GM13976 (cell line): ENCODE measurements around the gene TBC1D30.

Experiments
- DNase-seq: peaks from one replicate; pipeline ENCODE4 v3.0.0; 2012; ENCODE audit warnings: low spot score
- in situ Hi-C: fragments of 300-500 bp; cut with MboI; formaldehyde crosslinking; loops from one replicate; pipeline ENCODE4 v1.12.0; 2022; ENCODE audit warnings: low sequenced_read_pairs, mixed read lengths, inconsistent platforms; ENCODE audit not compliant: unreplicated experiment
- TF ChIP-seq, protein P1 (sequence below): IDR thresholded peaks from 2 replicates; pipeline ENCODE4 v1.5.1; 2012; ENCODE audit warnings: borderline replicate concordance, mild to moderate bottlenecking; ENCODE audit not compliant: insufficient read depth; ENCODE audit errors: extremely low read depth, missing control alignments, control extremely low read depth

Gene TBC1D30

GRCh38 chr12:64814432-64814831 is 10.0 kb upstream of the TBC1D30 start:
- TF ChIP-seq, protein P1, sequence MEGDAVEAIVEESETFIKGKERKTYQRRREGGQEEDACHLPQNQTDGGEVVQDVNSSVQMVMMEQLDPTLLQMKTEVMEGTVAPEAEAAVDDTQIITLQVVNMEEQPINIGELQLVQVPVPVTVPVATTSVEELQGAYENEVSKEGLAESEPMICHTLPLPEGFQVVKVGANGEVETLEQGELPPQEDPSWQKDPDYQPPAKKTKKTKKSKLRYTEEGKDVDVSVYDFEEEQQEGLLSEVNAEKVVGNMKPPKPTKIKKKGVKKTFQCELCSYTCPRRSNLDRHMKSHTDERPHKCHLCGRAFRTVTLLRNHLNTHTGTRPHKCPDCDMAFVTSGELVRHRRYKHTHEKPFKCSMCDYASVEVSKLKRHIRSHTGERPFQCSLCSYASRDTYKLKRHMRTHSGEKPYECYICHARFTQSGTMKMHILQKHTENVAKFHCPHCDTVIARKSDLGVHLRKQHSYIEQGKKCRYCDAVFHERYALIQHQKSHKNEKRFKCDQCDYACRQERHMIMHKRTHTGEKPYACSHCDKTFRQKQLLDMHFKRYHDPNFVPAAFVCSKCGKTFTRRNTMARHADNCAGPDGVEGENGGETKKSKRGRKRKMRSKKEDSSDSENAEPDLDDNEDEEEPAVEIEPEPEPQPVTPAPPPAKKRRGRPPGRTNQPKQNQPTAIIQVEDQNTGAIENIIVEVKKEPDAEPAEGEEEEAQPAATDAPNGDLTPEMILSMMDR, result no peak
- in situ Hi-C loops, result no loop called here
- no peak for DNase-seq

- in situ Hi-C loops, result no loop called here
- DNase-seq, result no peak
- TF ChIP-seq, protein P1, result no peak
These were observed 4.5 kb upstream of the TBC1D30 start for GRCh38 chr12:64819816-64820402.

GRCh38 chr12:64820593-64820992 is 3.9 kb upstream of the TBC1D30 start:
- TF ChIP-seq, protein P1, result no peak
- in situ Hi-C loops, result no loop called here
- DNase-seq, result no peak

- TF ChIP-seq, protein P1, result no peak
These were observed 3.3 kb upstream of the TBC1D30 start for GRCh38 chr12:64821116-64821630.

DNA sequence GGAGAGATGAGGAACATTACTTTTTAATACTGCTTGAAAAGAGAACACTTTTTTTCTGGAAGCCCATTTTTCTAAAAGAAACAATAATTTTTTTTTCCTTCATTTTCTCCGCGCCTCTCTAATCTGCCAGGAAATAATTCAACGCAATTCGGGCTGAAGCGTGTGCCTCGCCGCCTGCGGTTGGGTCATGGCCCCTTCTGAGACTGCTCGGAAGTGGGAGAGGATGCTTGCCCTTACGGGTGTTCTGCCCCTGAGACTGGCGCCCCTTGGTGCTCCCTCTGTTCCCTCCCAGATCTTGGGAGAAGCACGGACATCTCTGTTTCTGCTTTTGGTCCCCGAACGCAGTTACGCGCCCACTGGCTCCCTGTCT is 332 bp upstream of the TBC1D30 start:
- DNase-seq, result no peak
- in situ Hi-C loops, result no loop called here
- TF ChIP-seq, protein P1, result no peak

More at GRCh38 chr12:64821116-64821630, 3.3 kb upstream of the TBC1D30 start:
- in situ Hi-C loops, result no loop called here
- DNase-seq, result no peak

- peak; percentile 42 for DNase-seq
- in situ Hi-C loops, result no loop called here
- TF ChIP-seq, protein P1, result no peak
These were observed 935 bp downstream of the TBC1D30 start for GRCh38 chr12:64825143-64826021.
